Stimulated activated CD8-positive, alpha-beta memory T cell treated with anti-CD3 and anti-CD28 coated beads, Interleukin-2, amount 100 ng/mL, for 1 hour (primary cell): ENCODE results near the gene RPSA.
"Not testable (repeated sequence)": the region's sequence is repeated elsewhere in the genome, so short reads cannot be mapped to it uniquely, and the experiment has no call there.

Source experiments
- DNase-seq, 2 donors: peaks; one replicate each; pipeline ENCODE4 v3.0.0-alpha.2; 2020; ENCODE audit warnings: low read depth in 2 of 2

RPSA gene

DNA sequence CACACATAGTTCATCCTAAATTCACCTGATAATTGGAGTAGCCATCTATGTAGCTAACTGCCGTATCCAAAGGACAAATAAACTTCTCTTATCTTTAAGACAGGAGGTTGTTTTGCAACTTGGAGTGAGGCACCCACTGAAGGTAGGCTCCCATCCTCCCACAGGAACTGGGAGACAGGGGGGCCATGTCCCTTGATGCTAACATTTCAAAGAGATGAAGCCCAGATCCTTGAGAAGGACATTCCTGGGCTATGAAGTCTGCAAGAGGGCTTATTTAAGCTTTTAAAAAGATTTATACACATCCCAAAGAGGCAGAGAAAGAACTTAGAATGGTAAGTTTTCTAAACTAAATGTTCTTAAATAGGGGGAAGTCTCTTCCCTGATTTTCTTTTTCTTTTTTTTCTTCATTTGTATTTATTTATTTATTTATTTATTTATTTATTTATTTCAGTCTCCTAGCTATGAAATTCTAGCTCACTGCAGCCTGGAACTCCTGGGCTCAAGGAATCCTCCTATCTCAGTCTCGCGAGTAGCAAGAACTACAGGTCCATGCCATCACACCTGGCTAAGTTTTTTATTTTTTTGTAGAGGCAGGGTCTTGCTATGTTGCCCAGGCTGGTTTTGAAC is 48.2 kb downstream of the RPSA start:
- DNase-seq, result no peak

DNA sequence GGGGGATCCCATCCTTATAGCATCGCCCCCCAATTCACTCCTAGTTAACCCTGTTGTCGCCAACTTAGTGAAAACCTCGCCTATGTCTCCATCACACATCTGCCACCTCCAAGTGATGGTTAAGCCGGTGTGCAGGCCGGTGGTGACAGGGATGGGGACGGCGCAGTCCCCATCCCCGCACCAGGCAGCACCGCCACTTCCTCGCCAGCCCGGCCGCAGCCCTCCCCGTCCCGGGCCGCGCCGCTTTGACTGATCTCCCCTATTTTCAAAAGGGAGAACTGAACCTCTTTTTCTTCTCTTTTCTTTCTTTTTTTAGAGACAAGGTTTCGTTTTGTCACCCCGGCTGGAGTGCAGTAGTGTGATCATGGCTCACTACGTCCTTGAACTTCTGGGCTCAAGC is 49.6 kb downstream of the RPSA start:
- DNase-seq, result no peak

DNA sequence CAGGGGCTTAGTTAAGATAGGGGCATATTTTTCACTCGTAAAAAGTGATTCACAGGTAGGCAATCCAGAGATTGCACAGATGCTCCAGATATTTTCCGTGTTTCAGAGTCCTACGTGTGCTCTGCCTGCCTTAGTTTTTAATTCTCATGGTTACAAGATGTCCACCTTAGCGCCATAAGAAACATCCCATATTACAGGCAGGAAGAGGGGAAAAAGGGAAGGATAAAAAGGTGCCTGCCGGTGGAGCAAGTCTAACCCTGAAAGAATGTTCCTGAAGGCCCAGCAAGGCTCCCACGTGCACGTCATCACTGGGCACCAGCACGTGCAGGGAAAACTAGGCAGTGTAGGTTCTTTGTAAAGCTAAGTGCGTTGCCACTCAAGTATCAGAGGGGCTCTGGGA is 50.8 kb downstream of the RPSA start:
- no peak for DNase-seq

DNA sequence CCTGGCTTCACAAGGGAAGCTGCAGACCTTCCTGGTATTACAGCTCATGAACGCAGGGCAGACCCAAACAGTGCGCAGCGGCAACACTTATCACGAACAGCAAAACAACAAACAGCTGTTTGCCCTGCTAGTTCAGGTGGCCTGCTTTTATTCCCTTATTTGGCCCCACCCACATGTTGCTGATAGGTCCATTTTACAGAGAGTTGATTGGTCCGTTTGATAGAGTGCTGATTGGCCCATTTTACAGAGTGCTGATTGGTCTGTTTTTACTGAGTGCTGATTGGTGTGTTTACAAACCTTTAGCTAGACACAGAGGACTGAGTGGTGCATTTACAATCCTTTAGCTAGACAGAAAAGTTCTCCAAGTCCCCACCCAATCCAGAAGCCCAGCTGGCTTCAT is 52.1 kb downstream of the RPSA start:
- not testable (repeated sequence) for DNase-seq

DNA sequence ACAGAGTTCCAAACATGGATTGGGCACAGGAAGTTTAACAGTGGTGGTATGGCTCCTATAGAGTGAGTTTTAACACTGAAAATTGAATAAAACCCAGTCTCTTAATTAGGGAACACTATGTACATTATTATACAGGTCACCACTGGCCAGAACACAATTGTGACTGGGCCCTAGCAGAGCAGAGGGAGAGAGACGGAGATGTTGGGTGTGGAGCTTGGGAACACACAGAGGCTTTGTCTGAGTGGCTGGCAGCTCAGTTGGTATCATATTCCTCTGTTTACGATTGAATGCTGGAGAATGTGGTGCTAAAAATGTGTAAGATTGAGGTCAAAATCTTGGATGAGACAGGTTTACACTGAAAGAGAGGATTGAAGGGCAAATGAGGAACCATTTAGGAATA is 54.2 kb downstream of the RPSA start:
- no peak for DNase-seq
